IMR-90 (cell line): ENCODE results near the gene CCNL2. TPM values are rescaled to one million over a fixed set of nuclear protein-coding genes. Genes with fewer than 3 reads are reported as not detected.

Source experiments
- ATAC-seq: fragments of 200-7000 bp; cut with Tn5 transposase; 2 replicates; pipeline ENCODE4 v1.9.1; 2020; ENCODE audit warnings: low read depth, mild to moderate bottlenecking, moderate library complexity
- BruUV-seq: library from RNA; stranded (reverse); fragments of 400-500 nt; replicated peaks from 2 replicates; lab custom pipeline; 2021; lab: Mats Ljungman, UMichigan
- CTCF ChIA-PET: fragments of 300-600 bp; formaldehyde crosslinking; extraction: SDS; loops from one replicate; lab custom pipeline; 2021; ENCODE audit warnings: antibody characterized with exemption; lab: Yijun Ruan, JAX
- POLR2A ChIA-PET: fragments of 300-600 bp; sonication (Branson Sonifier 250); formaldehyde crosslinking; loops from one replicate; lab custom pipeline; 2022; ENCODE audit warnings: antibody characterized with exemption; ENCODE audit not compliant: unreplicated experiment; lab: Charles Lee
- DNase-seq: peaks from one replicate; pipeline ENCODE4 v3.0.0; 2013
- H2AFZ ChIP-seq: replicated peaks from 2 replicates; pipeline ENCODE3; 2013; ENCODE audit warnings: low read length, mild to moderate bottlenecking; ENCODE audit not compliant: poor library complexity
- H2AK5ac ChIP-seq: 2 replicates; pipeline ENCODE4 v1.6.1; 2013; ENCODE audit warnings: low read depth, low read length, inconsistent platforms
- H2AK9ac ChIP-seq: replicated peaks from 2 replicates; pipeline ENCODE3; 2013; ENCODE audit warnings: mild to moderate bottlenecking, low read depth, low read length, moderate library complexity; ENCODE audit not compliant: poor library complexity
- H2BK120ac ChIP-seq: 2 replicates; pipeline ENCODE4 v1.6.1; 2013; ENCODE audit warnings: low read depth, low read length, inconsistent platforms
- H2BK15ac ChIP-seq: 3 replicates; pipeline ENCODE4 v1.6.1; 2013; ENCODE audit warnings: low read depth, low read length, inconsistent platforms
- H2BK20ac ChIP-seq: 2 replicates; pipeline ENCODE4 v1.6.1; 2013; ENCODE audit warnings: low read depth, mild to moderate bottlenecking, inconsistent platforms, low read length, moderate library complexity
- H2BK5ac ChIP-seq: 2 replicates; pipeline ENCODE4 v1.6.1; 2013; ENCODE audit warnings: mild to moderate bottlenecking, low read depth, low read length, inconsistent platforms; ENCODE audit not compliant: poor library complexity, severe bottlenecking
- H3K14ac ChIP-seq: replicated peaks from 2 replicates; pipeline ENCODE4 v1.6.1; 2013; ENCODE audit warnings: low read depth, low read length, inconsistent platforms
- H3K18ac ChIP-seq: 2 replicates; pipeline ENCODE4 v1.6.1; 2013; ENCODE audit warnings: low read depth, low read length, control low read depth
- H3K23ac ChIP-seq: 2 replicates; pipeline ENCODE4 v1.6.1; 2013; ENCODE audit warnings: low read depth, low read length, inconsistent platforms
- H3K27ac ChIP-seq: 2 replicates; pipeline ENCODE4 v1.5.1; 2013; ENCODE audit warnings: mild to moderate bottlenecking, control low read depth, low read length; ENCODE audit not compliant: insufficient read depth
- H3K27me3 ChIP-seq: 2 replicates; pipeline ENCODE4 v1.6.1; 2013; ENCODE audit warnings: low read length; ENCODE audit not compliant: control insufficient read depth, insufficient read depth
- H3K36me3 ChIP-seq: 2 replicates; pipeline ENCODE4 v1.6.1; 2013; ENCODE audit warnings: low read length, mixed read lengths; ENCODE audit not compliant: control insufficient read depth, insufficient read depth
- H3K4ac ChIP-seq: 2 replicates; pipeline ENCODE4 v1.6.1; 2013; ENCODE audit warnings: low read depth, low read length, inconsistent platforms
- H3K4me1 ChIP-seq: 2 replicates; pipeline ENCODE4 v1.6.1; 2013; ENCODE audit warnings: low read length, mixed read lengths; ENCODE audit not compliant: control insufficient read depth, insufficient read depth
- H3K4me2 ChIP-seq: 2 replicates; pipeline ENCODE4 v1.6.1; 2013; ENCODE audit warnings: low read depth, mild to moderate bottlenecking, control low read depth, low read length, moderate library complexity
- H3K4me3 ChIP-seq: 2 replicates; pipeline ENCODE4 v1.5.1; 2013; ENCODE audit warnings: low read depth, mild to moderate bottlenecking, control low read depth, low read length, moderate library complexity; ENCODE audit not compliant: insufficient read depth
- H3K56ac ChIP-seq: 2 replicates; pipeline ENCODE4 v1.6.1; 2013; ENCODE audit warnings: low read length, inconsistent platforms; ENCODE audit not compliant: insufficient read depth; ENCODE audit errors: extremely low read depth
- H3K79me1 ChIP-seq, 2 experiments: 2 replicates each; pipeline ENCODE4 v1.6.1; 2013; ENCODE audit warnings: low read length in 2 of 2, inconsistent platforms in 1 of 2, low read depth in 1 of 2
- H3K9ac ChIP-seq: 2 replicates; pipeline ENCODE4 v1.6.1; 2013; ENCODE audit warnings: low read depth, low read length, control low read depth
- H3K9me1 ChIP-seq: 2 replicates; pipeline ENCODE4 v1.6.1; 2013; ENCODE audit warnings: low read length, inconsistent platforms; ENCODE audit not compliant: insufficient read depth
- H3K9me3 ChIP-seq: 2 replicates; pipeline ENCODE4 v1.6.1; 2013; ENCODE audit warnings: low read length; ENCODE audit not compliant: control insufficient read depth, insufficient read depth
- H4K20me1 ChIP-seq: 2 replicates; pipeline ENCODE4 v1.6.1; 2013; ENCODE audit warnings: low read length, inconsistent platforms; ENCODE audit not compliant: insufficient read depth
- H4K5ac ChIP-seq: 2 replicates; pipeline ENCODE4 v1.6.1; 2013; ENCODE audit warnings: mild to moderate bottlenecking, low read depth, low read length, control low read depth
- H4K8ac ChIP-seq, 2 experiments: 2 replicates each; pipeline ENCODE4 v1.6.1; 2013; ENCODE audit warnings: low read depth in 2 of 2, low read length in 2 of 2, control low read depth in 1 of 2, inconsistent platforms in 1 of 2
- H4K91ac ChIP-seq: 2 replicates; pipeline ENCODE4 v1.6.1; 2013; ENCODE audit warnings: low read depth, low read length, inconsistent platforms; ENCODE audit not compliant: insufficient read depth
- RFX5 ChIP-seq: IDR thresholded peaks from 2 replicates; pipeline ENCODE4 v1.8.0; 2012; ENCODE audit warnings: low read depth, mild to moderate bottlenecking, low read length, moderate library complexity
- WGBS, 2 experiments: methylation state at CpG; one replicate each; pipeline versions ENCODE4 v1.1.5 to v1.1.7; 2013; ENCODE audit warnings: missing lambda C conversion rate in 2 of 2; ENCODE audit not compliant: insufficient read length in 1 of 2; ENCODE audit errors: extremely low coverage in 2 of 2; 5-methylcytosine and 5-hydroxymethylcytosine counted together
- dilution Hi-C: fragments of 300-500 bp; cut with HindIII; formaldehyde crosslinking; loops from one replicate; pipeline ENCODE4 v1.14.3; 2018; ENCODE audit warnings: low sequenced_read_pairs; ENCODE audit not compliant: unreplicated experiment
- in situ Hi-C: fragments of 300-500 bp; cut with MboI; formaldehyde crosslinking; loops from 3 replicates; pipeline ENCODE4 v1.14.3; 2019; ENCODE audit warnings: low sequenced_read_pairs, inconsistent platforms, mixed read lengths
- intact Hi-C: fragments of 100-400 bp; cut with micrococcal nuclease; formaldehyde crosslinking; loops from 2 replicates; pipeline ENCODE4 v1.10.0; 2022
- polyA plus RNA-seq, 3 experiments: library from polyadenylated mRNA; depleted of rRNA; stranded (reverse); fragments of >200 nt; gene quantifications; 2 replicates each; pipeline ENCODE4 v1.2.3, GENCODE V29; 2012; ENCODE audit warnings: low replicate concordance in 1 of 3
- total RNA-seq: library from RNA; depleted of rRNA; stranded (reverse); fragments of >200 nt; gene quantifications from 2 replicates; pipeline ENCODE4 v1.2.3, GENCODE V29; 2012
- TF ChIP-seq, protein P1 (sequence below): conservative IDR thresholded peaks from 2 replicates; pipeline ENCODE4 v1.5.1; 2012; ENCODE audit warnings: mild to moderate bottlenecking, low read depth, low read length, improper control_type of control experiment

Gene CCNL2
- total and polyA plus RNA-seq, 2 of the 4 experiments (the other 2 are of a cell fraction): 53.9 to 239 TPM

DNA sequence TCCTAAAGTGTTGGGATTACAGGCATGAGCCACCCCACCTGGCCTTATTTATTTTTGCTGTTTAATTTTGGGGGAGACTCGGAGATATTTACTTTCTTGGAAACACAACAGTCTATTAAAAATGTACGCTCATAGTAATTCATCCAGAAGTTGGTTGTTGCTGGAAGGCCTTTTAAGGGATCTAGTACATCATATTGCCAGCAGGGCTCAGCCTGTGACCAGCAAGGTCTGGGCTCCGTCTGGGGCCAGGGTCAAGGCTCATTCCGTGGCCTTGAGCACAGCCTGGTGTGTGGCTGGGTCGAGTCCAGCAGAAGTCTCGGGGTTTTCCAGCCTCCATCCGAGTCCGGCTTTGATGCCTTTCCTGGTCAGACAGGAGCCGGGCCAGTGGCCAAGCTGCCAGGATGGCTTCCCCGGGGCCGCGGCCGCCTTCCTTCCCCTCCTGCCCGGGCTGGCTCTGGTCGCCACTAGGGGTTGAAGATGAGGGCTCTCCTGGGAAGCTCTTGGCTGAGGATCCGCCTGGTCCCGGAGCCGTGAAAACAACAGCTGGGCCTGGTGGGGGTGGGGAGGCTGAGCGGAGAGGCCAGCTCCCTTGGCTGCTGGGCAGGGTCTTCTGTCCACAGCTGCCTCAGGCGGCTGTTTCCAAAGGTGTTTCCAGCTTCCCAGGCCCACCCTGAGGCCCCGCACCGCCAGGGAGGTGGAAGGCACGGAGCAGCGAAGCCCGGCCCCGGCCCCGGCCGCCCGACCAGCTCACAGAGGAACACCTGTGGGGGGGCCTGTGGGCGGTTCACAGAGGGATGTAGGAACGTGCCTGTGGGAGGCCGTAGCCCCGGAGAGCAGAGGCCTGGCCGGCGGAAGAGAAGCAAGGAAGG is 31.2 kb upstream of the CCNL2 start:
- CTCF ChIA-PET: interaction anchor here (1.0 kb wide), 1 partner anchor 55 kb away, joined by 3 read pairs; the partner anchor contains the start of gene AURKAIP1
- Histone ChIP-seq H3K18ac (peak overlapping the region; percentile 19; the same call in 1 of the 2 replicates), H3K9ac (no peak overlapping the region), H3K14ac (no peak overlapping the region; the same call in none of the 2 replicates), H4K91ac (peak overlapping the region; percentile 66; the same call in 1 of the 2 replicates), H3K9me1 (0 out of 2 replicates have a peak, but pooled peaks cover 5% of the 10 kb centered on the region), H2BK5ac (no peak overlapping the region), H4K8ac (peak overlapping the region; percentile 73 to 86; a peak in 3 of 4 replicates), H2BK120ac (peak overlapping the region; percentile 38), H4K5ac (peak overlapping the region; percentile 65), H4K20me1 (no peaks in the 10 kb centered on the region), H2BK20ac (no peak overlapping the region), H3K9me3 (no peaks in the 10 kb centered on the region), H2AK9ac (peak overlapping the region; percentile 22), H3K36me3 (no peaks in the 10 kb centered on the region), H2AFZ (peak overlapping the region; percentile 67), H3K4me1 (peaks cover 23% of the 10 kb centered on the region), H3K27ac (peak overlapping the region; percentile 9; the same call in 1 of the 2 replicates), H3K27me3 (no peaks in the 10 kb centered on the region), H3K23ac (no peak overlapping the region), H2AK5ac (no peak overlapping the region; the same call in 1 of the 2 replicates), H2BK15ac (no peak overlapping the region), H3K4me2 (peak overlapping the region; percentile 1; the same call in 1 of the 2 replicates), H3K79me1 (no peaks in the 10 kb centered on the region), H3K56ac (no peak overlapping the region), H3K4ac (peak overlapping the region; percentile 42), H3K4me3 (no peak overlapping the region)
- TF ChIP-seq RFX5: no peak
- TF ChIP-seq, protein P1, sequence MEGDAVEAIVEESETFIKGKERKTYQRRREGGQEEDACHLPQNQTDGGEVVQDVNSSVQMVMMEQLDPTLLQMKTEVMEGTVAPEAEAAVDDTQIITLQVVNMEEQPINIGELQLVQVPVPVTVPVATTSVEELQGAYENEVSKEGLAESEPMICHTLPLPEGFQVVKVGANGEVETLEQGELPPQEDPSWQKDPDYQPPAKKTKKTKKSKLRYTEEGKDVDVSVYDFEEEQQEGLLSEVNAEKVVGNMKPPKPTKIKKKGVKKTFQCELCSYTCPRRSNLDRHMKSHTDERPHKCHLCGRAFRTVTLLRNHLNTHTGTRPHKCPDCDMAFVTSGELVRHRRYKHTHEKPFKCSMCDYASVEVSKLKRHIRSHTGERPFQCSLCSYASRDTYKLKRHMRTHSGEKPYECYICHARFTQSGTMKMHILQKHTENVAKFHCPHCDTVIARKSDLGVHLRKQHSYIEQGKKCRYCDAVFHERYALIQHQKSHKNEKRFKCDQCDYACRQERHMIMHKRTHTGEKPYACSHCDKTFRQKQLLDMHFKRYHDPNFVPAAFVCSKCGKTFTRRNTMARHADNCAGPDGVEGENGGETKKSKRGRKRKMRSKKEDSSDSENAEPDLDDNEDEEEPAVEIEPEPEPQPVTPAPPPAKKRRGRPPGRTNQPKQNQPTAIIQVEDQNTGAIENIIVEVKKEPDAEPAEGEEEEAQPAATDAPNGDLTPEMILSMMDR: peak; percentile 19; the same call in 1 of the 2 replicates
- in situ Hi-C loops (no loop called here), dilution Hi-C loops (no loop called here), intact Hi-C loops (no loop called here)
- BruUV-seq: no TSS peak
- peak; percentile 66 for ATAC-seq
- 29% methylated on average over 13 of the region's 35 CpGs; no CpG with 5 or more reads in 1 of the 2 experiments for WGBS, 2 experiments
- POLR2A ChIA-PET: no interaction called here
- peak; percentile 50 for DNase-seq
